ENCODE results near the gene TOP2B. TPM values are rescaled to one million over a fixed set of nuclear protein-coding genes. Genes with fewer than 3 reads are reported as not detected.

TOP2B gene
- total RNA-seq, 1 donor from 2014 or later: 83.4 TPM

DNA sequence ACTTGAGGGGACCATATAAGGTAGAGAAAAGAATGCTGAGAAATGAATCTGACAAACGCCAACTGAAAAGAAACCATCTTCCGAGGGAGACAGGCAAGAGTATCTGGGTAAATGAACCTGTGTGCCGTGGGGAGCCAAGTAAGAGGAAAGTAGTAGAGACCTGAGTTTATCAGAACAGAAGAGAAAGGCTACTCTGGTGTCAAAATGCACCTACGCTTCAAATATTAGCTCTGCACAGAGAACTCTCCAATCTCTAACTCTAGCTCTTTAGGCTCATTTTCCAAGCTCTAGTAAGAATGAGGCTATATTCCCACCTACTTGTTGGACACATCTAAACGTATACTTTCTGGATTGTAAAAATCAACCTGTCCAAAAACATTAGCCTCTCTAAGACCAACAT, 53.5 kb downstream of the TOP2B start:
- no peaks in the 10 kb centered on the region for H3K9me3 ChIP-seq
- no peak for DNase-seq
- no peaks in the 10 kb centered on the region for H3K27me3 ChIP-seq
- no peak overlapping the region for H3K27ac ChIP-seq
- no peaks in the 10 kb centered on the region for H3K4me1 ChIP-seq
- TF ChIP-seq CTCF (IDR thresholded peaks at IDR 0.05): no peak
- no peak for ATAC-seq
- no peak overlapping the region for H3K4me3 ChIP-seq
- intact Hi-C loops (cut with DNase I): no loop called here
- peaks cover 91% of the 10 kb centered on the region for H3K36me3 ChIP-seq

- intact Hi-C loops (cut with DNase I): no loop called here
- Histone ChIP-seq H3K4me1 (no peaks in the 10 kb centered on the region), H3K27ac (no peak overlapping the region), H3K27me3 (no peaks in the 10 kb centered on the region), H3K9me3 (no peaks in the 10 kb centered on the region), H3K36me3 (peaks cover 95% of the 10 kb centered on the region), H3K4me3 (no peak overlapping the region)
- TF ChIP-seq CTCF (IDR thresholded peaks at IDR 0.05): no peak
- DNase-seq: no peak
- ATAC-seq: no peak
These were observed 53.9 kb downstream of the TOP2B start for GRCh38 chr3:25610779-25611178.

DNA sequence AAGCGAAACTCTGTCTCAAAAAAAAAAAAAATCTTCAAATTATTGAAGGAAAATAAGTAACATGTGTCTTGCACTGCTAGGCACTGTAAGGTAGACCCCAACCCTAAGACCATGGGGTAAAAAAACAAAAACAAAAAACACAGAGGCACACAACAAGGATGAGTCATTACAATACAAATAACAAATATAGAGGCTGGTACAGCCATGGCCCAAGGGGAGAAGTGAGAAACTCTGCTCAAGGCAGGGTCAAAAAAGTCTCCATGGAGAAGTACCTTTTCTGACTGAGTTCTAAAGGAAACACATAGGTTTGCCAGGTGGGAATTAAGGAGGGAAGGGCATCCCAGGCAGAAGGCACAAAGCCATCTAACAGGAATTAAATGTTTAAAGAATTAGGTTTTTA, 54.5 kb downstream of the TOP2B start:
- TF ChIP-seq CTCF (IDR thresholded peaks at IDR 0.05): no peak
- no peak for ATAC-seq
- no peak for DNase-seq

GRCh38 chr3:25604107-25604805, 60.5 kb downstream of the TOP2B start:
- Histone ChIP-seq H3K27ac (peak overlapping the region; percentile 9), H3K4me3 (no peak overlapping the region), H3K27me3 (no peaks in the 10 kb centered on the region), H3K9me3 (no peaks in the 10 kb centered on the region), H3K36me3 (peaks cover 88% of the 10 kb centered on the region), H3K4me1 (peaks cover 13% of the 10 kb centered on the region)
- intact Hi-C loops (cut with DNase I): loop anchor here (10.0 kb wide), 1 partner anchor 829 kb away; no protein-coding TSS in a partner anchor
- TF ChIP-seq CTCF (IDR thresholded peaks at IDR 0.05): no peak
- DNase-seq (no peak), ATAC-seq (peak; percentile 87)

More for the DNA sequence above, 54.5 kb downstream of the TOP2B start:
- no peak overlapping the region for H3K27ac ChIP-seq
- intact Hi-C loops (cut with DNase I): no loop called here
- no peaks in the 10 kb centered on the region for H3K4me1 ChIP-seq
- no peak overlapping the region for H3K4me3 ChIP-seq
- H3K9me3 ChIP-seq: no peaks in the 10 kb centered on the region
- no peaks in the 10 kb centered on the region for H3K27me3 ChIP-seq
- H3K36me3 ChIP-seq: peaks cover 100% of the 10 kb centered on the region

DNA sequence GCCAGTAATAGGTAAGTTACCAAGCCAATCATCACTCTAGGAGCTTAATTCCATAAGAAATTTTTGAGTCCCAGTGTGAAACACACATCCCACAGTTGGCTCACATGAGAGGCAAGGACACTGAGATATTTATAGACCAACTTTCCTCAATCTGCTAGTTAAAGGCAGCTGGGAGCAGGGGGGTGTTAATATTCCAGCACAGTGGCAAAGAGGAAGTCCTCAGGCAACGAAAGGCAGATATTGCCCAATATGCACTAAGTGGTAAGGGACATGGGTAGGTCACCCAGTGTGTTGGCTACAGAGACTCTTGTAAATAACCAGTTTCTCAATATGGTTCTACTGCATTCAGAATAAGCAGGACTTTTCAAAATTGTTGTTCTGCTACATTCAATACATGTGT, 61.0 kb downstream of the TOP2B start:
- H3K27me3 ChIP-seq: no peaks in the 10 kb centered on the region
- H3K36me3 ChIP-seq: peaks cover 88% of the 10 kb centered on the region
- no peak overlapping the region for H3K27ac ChIP-seq
- H3K4me1 ChIP-seq: peaks cover 13% of the 10 kb centered on the region
- no peak overlapping the region for H3K4me3 ChIP-seq
- intact Hi-C loops (cut with DNase I): loop anchor here (10.0 kb wide), 1 partner anchor 829 kb away; no protein-coding TSS in a partner anchor
- H3K9me3 ChIP-seq: no peaks in the 10 kb centered on the region
- peak; percentile 98 for ATAC-seq
- no peak for DNase-seq
- no peak for TF ChIP-seq CTCF (IDR thresholded peaks at IDR 0.05)

Data from upper lobe of right lung (tissue), 1 donor.